Activated CD8-positive, alpha-beta memory T cell treated with anti-CD3 and anti-CD28 coated beads for 36 hours (primary cell): Measurements from ENCODE around the gene SLC24A3. TPM values are rescaled to one million over a fixed set of nuclear protein-coding genes. Genes with fewer than 3 reads are reported as not detected.

Experiments
- CTCF ChIA-PET: fragments of 350-600 bp; sonication (Branson Sonifier 250); formaldehyde crosslinking; loops from one replicate; lab custom pipeline; 2021; ENCODE audit warnings: antibody characterized with exemption; lab: Charles Lee
- POLR2A ChIA-PET: fragments of 350-600 bp; sonication (Branson Sonifier 250); formaldehyde crosslinking; loops from one replicate; lab custom pipeline; 2021; ENCODE audit warnings: antibody characterized with exemption; lab: Charles Lee
- total RNA-seq, 2 experiments: library from RNA; stranded (reverse); gene quantifications; one replicate each; pipeline ENCODE4 v1.2.3, GENCODE V29; 2021

Gene SLC24A3
- total RNA-seq, 2 experiments from 2014 or later = not detected

DNA sequence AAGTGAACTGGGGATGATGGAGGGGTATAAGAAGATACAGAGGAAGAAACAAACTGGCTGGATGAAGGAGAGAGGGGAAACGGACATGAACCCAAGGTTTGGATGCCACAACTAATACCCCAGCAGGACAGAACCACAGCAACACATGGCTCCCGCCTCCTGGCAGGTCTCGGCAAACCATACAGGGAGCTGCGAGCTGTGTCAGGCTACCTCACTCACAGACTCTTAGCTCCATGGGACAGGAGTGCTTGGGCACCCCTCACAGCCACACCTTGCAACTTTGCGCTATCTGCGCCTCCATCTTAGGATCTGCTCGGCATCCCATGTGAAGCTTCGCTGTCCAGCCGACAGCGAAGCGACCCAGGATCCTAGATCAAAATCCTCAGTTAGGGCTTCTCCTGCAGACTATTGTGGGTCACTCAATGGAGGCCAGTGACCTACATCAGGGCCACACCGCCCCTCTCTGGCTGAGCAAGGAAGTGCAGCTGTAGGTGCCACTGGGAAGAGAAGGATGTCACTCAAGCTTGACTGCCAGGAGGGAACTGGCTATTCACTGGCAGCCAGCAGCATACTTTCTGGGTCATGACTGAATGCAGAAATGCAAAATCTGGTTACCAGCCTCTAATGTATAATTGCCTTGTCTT, 371.2 kb downstream of the SLC24A3 start:
- POLR2A ChIA-PET = no interaction called here
- CTCF ChIA-PET = interaction anchor here (1.0 kb wide), 1 partner anchor 9 kb away, joined by 3 read pairs; no protein-coding TSS in a partner anchor

DNA sequence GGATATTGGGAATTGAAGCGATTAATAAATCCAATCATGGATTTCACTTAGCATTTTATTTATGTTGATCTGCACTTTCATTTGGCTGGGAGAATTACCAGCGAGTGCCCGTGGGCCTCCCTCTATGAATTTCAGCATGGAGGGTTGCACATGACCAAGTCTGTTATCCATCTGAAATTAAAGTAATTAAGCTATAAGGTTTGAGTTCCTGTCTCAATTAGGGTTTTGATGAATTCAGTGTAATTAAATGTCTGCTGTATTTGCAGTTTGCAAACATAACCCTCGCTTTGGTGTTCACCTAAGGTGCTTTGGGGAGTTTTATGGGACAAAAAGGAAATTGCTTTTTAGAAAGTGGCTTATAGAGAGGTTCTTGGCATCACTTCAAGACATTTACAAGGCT, 375.8 kb downstream of the SLC24A3 start:
- POLR2A ChIA-PET = no interaction called here
- CTCF ChIA-PET = no interaction called here

DNA sequence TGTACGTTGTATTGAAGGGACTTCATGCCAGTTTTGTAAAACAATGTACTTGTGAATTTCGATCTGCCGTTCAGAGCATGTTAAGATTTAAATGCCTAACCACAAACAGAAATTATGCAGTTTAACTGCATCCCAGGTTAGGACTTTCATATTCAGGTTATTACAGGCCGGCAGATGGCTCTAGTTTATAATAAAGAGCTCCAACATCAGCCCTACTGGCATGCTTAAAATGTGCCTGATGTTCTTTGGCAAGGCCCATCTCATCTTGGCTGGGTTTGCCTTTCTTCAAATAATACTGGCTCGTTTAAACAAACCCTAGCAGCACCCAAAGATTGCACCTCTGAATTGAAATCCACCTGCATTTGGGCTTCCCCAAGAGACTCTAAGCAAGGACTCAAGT, 376.3 kb downstream of the SLC24A3 start:
- POLR2A ChIA-PET = no interaction called here

DNA sequence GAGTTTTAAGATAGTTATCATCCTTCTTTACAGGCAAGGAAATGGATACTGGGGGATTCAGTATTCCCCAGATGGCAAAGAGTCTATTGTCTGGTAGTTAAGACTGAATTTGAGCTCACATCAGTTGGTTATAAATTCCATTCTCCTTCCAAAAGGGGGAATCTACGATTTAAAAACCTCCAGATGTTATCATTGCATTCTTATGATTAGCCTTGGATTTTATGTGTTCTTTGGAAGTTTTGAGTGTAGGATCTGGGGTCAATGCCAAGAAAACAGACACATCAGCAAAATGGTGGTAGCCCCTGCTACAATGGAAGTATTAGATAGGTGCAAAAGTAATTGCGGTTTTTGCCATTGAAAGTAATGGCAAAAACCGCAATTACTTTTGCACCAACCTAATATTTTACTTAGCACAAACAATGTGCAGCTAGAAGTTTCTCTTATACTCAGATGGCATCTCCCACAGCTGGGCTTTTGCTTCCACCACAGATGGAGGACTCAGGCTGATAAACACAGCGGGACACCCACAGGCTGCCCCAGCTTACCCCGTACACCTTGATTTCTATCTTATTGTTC, 377.4 kb downstream of the SLC24A3 start:
- CTCF ChIA-PET = no interaction called here

More for the DNA sequence above, 376.3 kb downstream of the SLC24A3 start:
- CTCF ChIA-PET = no interaction called here

DNA sequence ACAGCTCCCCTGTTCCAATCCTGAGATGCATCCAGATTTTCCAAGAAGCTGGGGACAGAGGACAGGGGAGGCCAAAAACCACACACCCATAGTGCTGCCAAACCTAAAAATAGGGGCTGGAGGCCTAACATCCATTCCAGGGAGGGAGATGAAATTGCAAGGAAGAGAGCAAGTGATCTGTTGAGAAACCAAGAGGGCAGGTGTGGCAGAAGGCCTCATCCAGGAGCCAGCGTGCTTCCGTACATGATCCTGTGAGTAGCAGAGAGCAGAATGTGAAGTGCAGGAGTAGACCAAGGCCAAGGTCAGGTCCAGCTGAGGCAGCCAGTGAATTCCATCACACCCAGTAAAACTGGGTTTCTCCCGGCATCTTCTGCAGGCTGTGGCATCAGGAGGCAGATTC, 377.9 kb downstream of the SLC24A3 start:
- ChIA-PET CTCF (no interaction called here), POLR2A (no interaction called here)

More for the DNA sequence above, 377.4 kb downstream of the SLC24A3 start:
- POLR2A ChIA-PET = no interaction called here

DNA sequence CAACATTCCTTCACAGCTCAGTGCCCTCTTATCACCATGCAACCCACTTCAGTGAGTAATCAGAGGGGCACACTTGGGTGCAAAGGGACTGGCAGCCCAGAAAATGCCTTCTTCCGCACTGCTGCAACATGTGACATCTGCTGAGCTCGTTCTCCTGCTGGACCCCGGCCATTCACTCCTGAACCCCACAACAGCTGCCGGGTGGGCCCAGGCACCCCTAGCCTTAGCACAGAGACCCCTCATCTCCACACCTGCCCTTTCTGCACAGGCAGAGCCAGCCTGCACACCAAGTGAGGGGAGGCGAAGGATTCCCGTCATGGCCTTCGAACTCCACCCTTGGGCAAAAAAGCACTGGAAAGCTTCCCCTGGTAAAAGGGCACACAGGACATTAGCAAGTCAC, 381.3 kb downstream of the SLC24A3 start:
- CTCF ChIA-PET = no interaction called here
- POLR2A ChIA-PET = no interaction called here

DNA sequence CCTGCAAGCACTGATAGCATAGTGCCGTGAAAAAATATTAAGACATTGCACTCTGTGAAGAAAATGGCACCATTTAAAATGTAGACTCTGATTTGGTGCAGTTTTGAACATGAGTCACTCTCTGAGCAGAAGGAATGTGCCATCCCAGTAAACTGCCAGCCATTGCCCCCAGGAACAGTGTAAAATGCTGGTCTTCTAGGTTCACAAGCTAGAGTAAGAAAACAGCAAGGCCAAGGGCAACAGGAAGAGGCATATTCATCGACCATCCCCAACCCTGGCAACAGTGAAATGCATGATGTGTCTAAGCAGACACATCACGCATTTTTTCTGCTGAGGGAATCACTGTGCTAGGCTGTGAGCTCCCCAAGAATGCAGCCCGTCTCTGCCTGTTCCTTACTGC, 382.5 kb downstream of the SLC24A3 start:
- POLR2A ChIA-PET = no interaction called here
- CTCF ChIA-PET = no interaction called here

DNA sequence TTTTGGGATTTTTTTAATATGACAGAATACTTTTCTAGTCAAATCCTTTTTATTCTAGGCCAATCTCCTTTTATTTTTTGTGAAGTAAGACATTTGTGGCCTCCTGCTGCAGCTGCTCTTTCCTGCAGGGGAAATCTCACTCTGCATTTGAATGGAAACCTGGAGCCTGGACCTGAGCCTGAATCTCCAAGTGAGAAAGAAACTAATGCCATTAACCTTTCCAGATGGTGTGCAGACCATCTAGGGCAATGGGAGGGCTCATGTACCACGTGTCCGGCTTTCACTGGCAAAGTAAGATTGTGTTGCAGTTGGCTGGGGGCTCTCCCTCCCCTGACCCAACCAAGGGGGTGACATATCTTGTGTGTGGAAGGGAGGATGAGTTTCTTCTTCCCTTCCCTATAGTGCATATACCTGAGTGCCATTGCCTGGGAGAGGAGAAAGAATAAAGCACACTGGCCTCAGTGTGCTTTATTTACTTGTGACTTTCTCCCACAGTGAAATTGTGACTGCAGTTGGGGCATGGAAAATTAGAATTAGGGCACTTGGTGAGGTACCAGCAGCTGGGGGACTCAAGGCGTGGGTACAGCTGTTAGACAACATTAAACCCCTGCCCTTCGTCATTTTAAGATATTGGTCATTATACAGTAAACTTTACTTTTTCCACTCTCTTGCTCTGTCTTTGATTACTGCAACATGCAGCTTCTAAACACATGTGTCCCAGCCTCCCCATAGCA, 385.8 kb downstream of the SLC24A3 start:
- CTCF ChIA-PET = no interaction called here
- POLR2A ChIA-PET = no interaction called here

DNA sequence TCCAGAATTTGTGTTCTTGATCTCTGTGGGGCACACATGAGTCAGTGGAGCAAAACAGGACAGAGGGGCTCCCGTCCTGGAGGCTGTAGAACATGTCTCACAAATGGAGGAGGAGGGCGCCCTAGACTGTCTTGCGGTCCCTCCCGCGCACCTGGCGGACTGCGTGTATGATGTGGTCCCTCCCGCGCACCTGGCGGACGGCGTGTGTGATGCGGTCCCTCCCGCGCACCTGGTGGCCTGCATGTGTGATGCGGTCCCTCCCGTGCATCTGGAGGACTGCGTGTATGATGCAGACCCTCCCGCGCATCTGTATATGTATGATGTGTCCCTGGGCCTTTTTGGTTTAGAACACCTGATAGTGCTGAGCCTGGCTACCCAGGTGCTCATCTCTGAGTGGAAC, 386.8 kb downstream of the SLC24A3 start:
- ChIA-PET POLR2A (no interaction called here), CTCF (no interaction called here)

DNA sequence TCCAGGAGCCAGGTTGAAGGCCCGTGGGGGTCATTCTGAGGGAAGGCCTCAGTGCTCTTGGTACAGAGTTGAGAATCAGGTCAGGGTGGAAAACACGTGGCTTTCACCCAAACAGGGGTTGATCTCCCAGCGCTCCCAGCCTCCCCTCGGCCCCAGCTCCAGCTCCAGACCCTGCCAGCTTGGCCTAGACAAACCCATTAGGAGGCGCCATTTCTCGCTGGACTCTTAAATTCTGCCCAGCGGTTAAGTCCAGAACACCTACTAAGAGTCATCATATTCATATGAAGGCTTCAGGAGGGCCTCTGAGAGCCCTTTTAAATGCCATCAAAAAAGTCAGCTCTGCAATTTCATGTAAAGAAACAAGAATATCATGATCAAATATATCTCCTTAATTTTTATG, 387.6 kb downstream of the SLC24A3 start:
- POLR2A ChIA-PET = no interaction called here
- CTCF ChIA-PET = no interaction called here

DNA sequence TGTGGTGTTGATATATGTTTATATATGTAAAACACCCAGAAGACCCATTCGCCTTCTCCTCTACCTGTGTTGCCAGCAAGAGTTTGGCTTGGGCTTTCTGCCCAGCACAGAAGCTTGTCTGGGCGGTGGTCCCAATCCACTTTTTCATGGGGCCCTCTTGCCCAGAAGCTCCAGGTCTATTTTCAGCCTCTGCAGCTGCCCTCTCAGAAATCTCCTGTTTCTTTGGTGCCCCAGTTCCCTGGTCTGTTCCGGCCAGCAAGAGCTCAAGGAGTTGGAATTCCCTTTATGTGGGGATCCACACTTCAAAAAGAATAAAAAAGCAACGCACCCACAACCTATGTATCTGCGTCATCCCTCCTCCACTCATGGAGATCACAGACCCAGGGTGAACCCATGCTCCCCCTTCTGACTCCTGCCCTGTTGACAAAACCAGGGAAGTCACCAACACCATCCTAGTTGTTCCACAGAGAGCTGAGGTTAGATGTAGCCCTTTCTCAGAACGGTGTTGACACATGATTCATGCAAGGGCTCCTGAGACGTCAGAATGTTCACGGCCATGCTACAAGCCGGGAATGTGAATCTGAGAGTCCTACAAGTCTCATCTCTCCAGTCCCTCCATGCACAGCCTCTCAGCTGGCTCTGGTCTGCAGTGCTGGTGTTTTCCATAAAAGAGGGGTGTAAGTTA, 388.8 kb downstream of the SLC24A3 start:
- POLR2A ChIA-PET = no interaction called here
- CTCF ChIA-PET = no interaction called here

DNA sequence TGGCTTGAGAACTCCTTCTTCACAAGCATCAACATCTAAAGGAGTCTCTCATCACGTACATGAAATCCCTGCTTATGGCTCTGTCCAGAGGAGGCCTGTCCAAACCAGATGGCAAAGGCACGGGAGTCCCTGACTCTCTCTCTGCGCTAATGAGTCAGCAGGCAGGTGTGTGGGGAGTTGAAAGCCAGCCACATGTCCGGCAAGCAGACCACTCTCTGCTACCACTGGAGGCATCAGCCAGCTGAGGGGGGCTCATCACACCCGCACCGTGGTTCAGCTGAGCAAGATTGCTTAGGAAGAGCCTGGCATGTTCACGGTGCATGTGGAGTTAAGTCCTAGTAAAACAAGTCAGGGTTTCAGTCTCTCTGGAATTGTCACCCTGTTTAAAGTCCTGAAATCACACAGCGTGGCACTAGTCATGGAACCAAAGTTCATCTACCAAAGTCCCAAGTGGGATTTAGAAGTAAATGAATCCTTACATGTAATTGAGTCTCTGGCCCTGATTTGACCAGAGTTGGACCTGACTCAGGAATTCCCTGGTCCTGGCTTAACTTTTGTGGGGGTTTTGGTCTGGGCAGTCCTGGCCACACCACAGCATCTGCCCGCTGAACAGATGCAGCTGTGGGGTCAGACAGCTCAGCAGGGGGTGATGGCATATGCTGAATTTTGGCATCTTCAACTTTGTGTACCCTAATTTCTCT, 390.4 kb downstream of the SLC24A3 start:
- CTCF ChIA-PET = no interaction called here
- POLR2A ChIA-PET = no interaction called here

DNA sequence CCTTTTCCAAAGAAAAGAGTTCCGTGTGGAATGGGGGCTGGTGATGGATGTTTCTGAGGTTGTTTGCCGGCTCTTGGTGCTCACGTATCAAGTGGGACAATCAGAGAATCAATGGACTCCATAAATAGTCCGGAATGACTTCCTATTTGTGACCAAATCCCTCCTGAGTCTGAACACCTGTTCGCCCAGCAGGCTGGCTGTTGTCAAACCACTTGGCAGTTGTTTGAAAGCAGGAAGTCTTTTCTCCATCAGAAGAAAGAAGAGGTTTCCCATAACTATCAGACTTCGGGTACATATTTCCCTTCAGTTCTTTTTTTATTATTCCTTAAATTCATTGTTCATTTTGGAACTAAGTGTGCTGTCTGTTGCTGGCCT, 390.9 kb downstream of the SLC24A3 start:
- ChIA-PET POLR2A (no interaction called here), CTCF (no interaction called here)

DNA sequence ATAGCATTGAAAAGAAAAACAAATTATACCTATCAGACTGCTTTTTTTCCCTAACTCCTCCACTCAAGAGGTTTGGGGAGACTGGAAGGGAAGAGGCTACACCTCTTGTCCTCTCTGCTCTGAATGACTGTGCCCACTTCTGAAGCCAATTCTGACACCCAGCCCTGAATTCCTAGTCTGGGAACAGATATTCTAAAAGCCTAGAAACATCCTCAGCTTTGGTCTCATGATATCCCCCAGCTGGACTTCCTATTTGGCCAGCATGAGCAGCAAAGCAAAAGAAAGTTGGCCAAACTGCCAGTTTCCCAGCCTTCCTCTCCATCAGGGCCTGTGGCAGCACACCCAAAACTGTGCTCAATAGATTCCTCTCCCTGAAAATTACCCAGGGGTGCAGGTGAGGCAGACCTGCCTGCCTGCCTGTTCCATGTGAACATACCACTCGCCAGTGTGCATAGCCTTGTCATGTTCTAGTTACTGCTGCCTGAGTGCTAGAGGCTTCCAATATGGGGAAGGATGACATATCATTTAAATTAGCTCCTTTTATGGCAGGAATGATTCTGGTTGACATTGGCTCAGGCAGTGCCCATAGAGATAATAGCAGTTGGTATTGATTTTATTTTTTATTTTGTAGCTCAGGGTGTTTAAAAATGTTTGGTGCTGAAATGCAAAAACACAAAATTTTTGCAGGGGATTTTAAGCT, 393.5 kb downstream of the SLC24A3 start:
- CTCF ChIA-PET = no interaction called here
- POLR2A ChIA-PET = no interaction called here

DNA sequence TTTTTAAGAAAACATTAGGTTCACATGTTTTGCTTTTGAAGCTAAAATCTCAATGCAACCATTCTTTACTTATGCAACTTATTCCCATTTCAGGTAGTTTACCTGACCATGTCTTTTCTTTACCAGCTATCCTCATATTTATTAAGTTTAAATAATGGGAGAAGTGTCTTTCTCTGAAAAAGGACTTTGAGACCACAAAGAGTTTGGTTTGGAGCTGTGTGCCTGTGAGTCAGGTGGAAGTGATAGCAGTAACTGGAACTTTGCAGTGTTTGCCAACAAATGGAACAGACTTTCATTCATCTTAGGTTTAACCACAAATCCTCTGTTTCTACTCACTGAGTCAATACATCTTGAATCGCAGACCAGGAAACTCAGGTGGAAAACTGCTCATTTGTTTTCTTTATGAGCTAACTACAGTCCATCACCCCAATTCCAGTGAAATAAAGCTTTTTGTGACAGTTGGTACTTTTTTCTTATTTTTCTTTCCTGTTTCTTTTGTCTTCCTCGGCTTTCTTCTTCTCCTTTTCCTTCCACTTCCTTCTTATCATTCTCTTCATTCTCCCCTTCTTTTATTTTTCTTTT, 397.3 kb downstream of the SLC24A3 start:
- ChIA-PET CTCF (no interaction called here), POLR2A (no interaction called here)

DNA sequence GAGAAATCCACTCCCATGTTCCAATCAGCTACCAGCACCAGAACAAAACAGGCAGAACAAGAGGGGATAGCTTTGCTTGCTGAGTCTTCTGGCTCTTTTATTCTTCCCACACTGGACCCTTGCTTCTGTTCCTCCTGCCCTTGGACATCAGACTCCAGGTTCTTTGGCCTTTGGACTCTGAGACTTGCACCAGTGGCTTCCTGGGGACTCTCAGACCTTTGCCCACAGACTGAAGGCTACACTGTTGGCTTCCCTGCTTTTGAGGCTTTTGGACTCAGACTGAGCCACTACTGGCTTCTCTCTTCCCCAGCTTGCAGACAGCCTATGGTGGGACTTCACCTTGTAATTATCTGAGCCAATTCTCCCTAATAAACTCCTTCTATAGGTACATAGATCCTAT, 403.2 kb downstream of the SLC24A3 start:
- ChIA-PET CTCF (no interaction called here), POLR2A (no interaction called here)

DNA sequence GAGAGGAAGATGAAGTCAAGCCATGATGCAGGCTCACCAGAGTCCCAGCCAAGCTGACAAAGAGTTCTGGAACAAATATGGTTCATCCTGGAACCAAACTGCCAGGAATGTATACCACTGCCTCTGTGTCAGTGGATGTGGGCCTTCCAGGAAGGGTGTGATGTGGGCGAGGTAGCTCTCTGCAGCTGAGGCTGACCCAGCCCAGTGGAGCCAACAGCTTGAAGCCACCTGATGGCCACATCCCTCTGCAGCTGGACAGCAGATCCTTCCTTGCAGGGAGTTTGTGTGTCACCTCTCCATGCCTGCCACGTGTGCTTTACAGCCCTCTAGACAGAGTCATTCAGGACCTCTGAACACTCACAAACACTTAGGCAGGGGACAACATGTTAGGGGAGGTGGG, 403.6 kb downstream of the SLC24A3 start:
- CTCF ChIA-PET = no interaction called here

DNA sequence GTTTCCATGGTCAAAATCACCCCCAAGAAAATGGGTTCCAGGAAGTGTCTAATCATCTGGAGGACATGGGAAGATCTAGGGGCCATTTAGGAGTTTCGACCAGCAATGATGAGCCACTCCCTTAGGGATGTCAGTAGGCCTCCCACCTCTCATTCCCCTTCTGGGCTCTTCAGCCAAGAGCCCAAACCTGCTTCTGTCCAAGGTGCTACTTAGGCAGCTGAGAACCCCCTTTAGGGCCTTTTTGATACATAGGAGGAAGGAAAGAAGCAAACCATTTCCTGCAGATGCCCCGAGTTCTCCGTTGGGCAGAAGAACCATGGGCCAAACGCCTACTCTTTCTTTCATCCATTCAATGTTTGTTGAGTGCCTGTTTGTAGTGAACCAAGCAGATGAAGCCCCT, 404.2 kb downstream of the SLC24A3 start:
- CTCF ChIA-PET = no interaction called here
- POLR2A ChIA-PET = no interaction called here

More for the DNA sequence above, 403.6 kb downstream of the SLC24A3 start:
- POLR2A ChIA-PET = no interaction called here

DNA sequence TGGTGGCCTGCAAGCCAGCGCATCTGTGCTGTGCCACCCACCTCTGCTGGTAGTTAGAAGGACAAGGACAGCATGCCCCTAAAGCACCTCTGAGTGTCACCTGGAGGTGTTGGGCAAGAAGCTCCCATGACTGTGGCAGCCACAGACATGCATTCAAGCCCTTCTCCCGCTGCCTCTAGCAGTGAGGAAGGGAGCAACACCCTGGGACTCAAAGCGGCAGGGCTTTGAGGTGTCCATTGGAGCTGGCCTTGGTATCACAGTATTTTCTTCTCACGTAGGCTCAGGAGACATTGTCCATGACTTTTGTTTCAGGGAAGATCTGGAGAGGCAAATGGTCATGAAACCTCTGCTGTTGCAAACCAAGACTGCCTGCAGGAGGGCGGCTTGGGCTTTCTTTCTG, 404.8 kb downstream of the SLC24A3 start:
- ChIA-PET CTCF (no interaction called here), POLR2A (no interaction called here)
